B cell (primary cell): ENCODE data around the gene VOPP1. TPM values are rescaled to one million over a fixed set of nuclear protein-coding genes. Genes with fewer than 3 reads are reported as not detected.
A peak's percentile ranks its signal among the peaks of the same experiment; 100 is the strongest.

Experiments used
- ATAC-seq: fragments of 200-7000 bp; cut with Tn5 transposase; one replicate; pipeline ENCODE4 v1.10.0; 2021; ENCODE audit warnings: low read depth, mild to moderate bottlenecking, moderate number of reproducible peaks, moderate library complexity
- CTCF ChIA-PET: fragments of 350-600 bp; sonication (Branson Sonifier 250); formaldehyde crosslinking; loops from one replicate; lab custom pipeline; 2021; ENCODE audit warnings: antibody characterized with exemption, inconsistent platforms; lab: Charles Lee
- POLR2A ChIA-PET: fragments of 350-600 bp; sonication (Branson Sonifier 250); formaldehyde crosslinking; loops from one replicate; lab custom pipeline; 2021; ENCODE audit warnings: antibody characterized with exemption; lab: Charles Lee
- DNase-seq: peaks from one replicate; pipeline ENCODE4 v3.0.0; 2013
- H2AFZ ChIP-seq: 2 replicates; pipeline ENCODE4 v1.6.1; 2012; ENCODE audit warnings: mild to moderate bottlenecking, low read depth, low read length; ENCODE audit not compliant: insufficient read depth, poor library complexity, severe bottlenecking
- H3K27ac ChIP-seq, 2 donors: 1 replicate in 1 of 2; 2 replicates in 1 of 2; pipeline ENCODE4 v1.5.1; 2012 to 2013; ENCODE audit warnings: low read length in 2 of 2, mild to moderate bottlenecking in 2 of 2, moderate library complexity in 1 of 2
- H3K27me3 ChIP-seq, 4 experiments: fragments of 200-600 bp in 1 of 4; sonication (generic) in 1 of 4; replicated peaks in 1 of 4; 1 replicate in 2 of 4; 2 replicates in 2 of 4; pipeline versions ENCODE4 v1.6.1 to v1.7.0; 2013 to 2016; ENCODE audit warnings: low read length in 3 of 4, mild to moderate bottlenecking in 2 of 4, mixed read lengths in 1 of 4, moderate library complexity in 1 of 4; ENCODE audit not compliant: insufficient read depth in 4 of 4, control insufficient read depth in 3 of 4; ENCODE audit errors: control extremely low read depth in 1 of 4
- H3K36me3 ChIP-seq, 2 experiments: replicated peaks in 1 of 2; 1 replicate in 1 of 2; 2 replicates in 1 of 2; pipeline versions ENCODE4 v1.6.1 to v1.7.1; 2013; ENCODE audit warnings: low read length in 1 of 2; ENCODE audit not compliant: insufficient read depth in 2 of 2, control insufficient read depth in 1 of 2; ENCODE audit errors: control extremely low read depth in 1 of 2, extremely low read depth in 1 of 2
- H3K4me1 ChIP-seq, 2 donors: fragments of 200-600 bp in 1 of 2; sonication (generic) in 1 of 2; 1 replicate in 1 of 2; 2 replicates in 1 of 2; pipeline versions ENCODE4 v1.5.1 to v1.6.1; 2013 to 2017; ENCODE audit warnings: low read length in 2 of 2; ENCODE audit not compliant: control insufficient read depth in 2 of 2, insufficient read depth in 2 of 2
- H3K4me2 ChIP-seq: replicated peaks from 2 replicates; pipeline ENCODE3; 2012; ENCODE audit warnings: mild to moderate bottlenecking, low read depth, low read length; ENCODE audit not compliant: poor library complexity, severe bottlenecking
- H3K4me3 ChIP-seq, 5 experiments: fragments of 200-600 bp in 1 of 5; sonication (generic) in 1 of 5; 1 replicate in 3 of 5; 2 replicates in 2 of 5; pipeline versions ENCODE4 v1.5.1 to v1.7.0; 2011 to 2016; ENCODE audit warnings: low read length in 4 of 5, mild to moderate bottlenecking in 4 of 5, low read depth in 2 of 5, control low read depth in 1 of 5, moderate library complexity in 1 of 5; ENCODE audit not compliant: insufficient read depth in 1 of 5; ENCODE audit errors: control extremely low read depth in 1 of 5, extremely low read depth in 1 of 5
- H3K79me2 ChIP-seq: fragments of 200-600 bp; sonication (generic); one replicate; pipeline ENCODE4 v1.6.0; 2016; ENCODE audit warnings: low read length; ENCODE audit not compliant: control insufficient read depth, insufficient read depth
- H3K9ac ChIP-seq: fragments of 200-600 bp; sonication (generic); 2 replicates; pipeline ENCODE4 v1.6.1; 2017; ENCODE audit warnings: mild to moderate bottlenecking, low read length, moderate library complexity
- H3K9me3 ChIP-seq, 3 donors: one replicate each; pipeline versions ENCODE4 v1.6.1 to v1.7.1; 2013; ENCODE audit warnings: low read length in 2 of 3; ENCODE audit not compliant: control insufficient read depth in 2 of 3, insufficient read depth in 1 of 3; ENCODE audit errors: control extremely low read depth in 1 of 3
- H4K20me1 ChIP-seq: 2 replicates; pipeline ENCODE4 v1.6.0; 2012; ENCODE audit warnings: mild to moderate bottlenecking, low read length; ENCODE audit not compliant: insufficient read depth, control insufficient read depth, poor library complexity, severe bottlenecking
- H3K27ac Mint-ChIP-seq: one replicate; pipeline ENCODE4 v1.8.0; 2021; ENCODE audit warnings: mixed read lengths
- H3K27me3 Mint-ChIP-seq: one replicate; pipeline ENCODE4 v1.8.0; 2021; ENCODE audit warnings: mixed read lengths
- H3K4me1 Mint-ChIP-seq: one replicate; pipeline ENCODE4 v1.8.0; 2021; ENCODE audit warnings: mixed read lengths
- H3K4me3 Mint-ChIP-seq: one replicate; pipeline ENCODE4 v1.8.0; 2021; ENCODE audit warnings: mixed read lengths
- H3K9me3 Mint-ChIP-seq: one replicate; pipeline ENCODE4 v1.8.0; 2022; ENCODE audit warnings: mixed read lengths; ENCODE audit not compliant: insufficient read depth
- CTCF ChIP-seq: fragments of 200-600 bp; IDR thresholded peaks from one replicate; pipeline ENCODE4 v1.8.0; 2022; ENCODE audit warnings: antibody characterized with exemption, mild to moderate bottlenecking
- EZH2 ChIP-seq: IDR thresholded peaks from 2 replicates; pipeline ENCODE4 v1.6.1; 2012; ENCODE audit warnings: borderline replicate concordance, low read depth, mild to moderate bottlenecking, moderate library complexity, low read length; ENCODE audit not compliant: insufficient read depth, poor library complexity, severe bottlenecking
- WGBS: methylation state at CpG from one replicate; pipeline ENCODE4 v1.1.5; 2013; ENCODE audit warnings: missing lambda C conversion rate; ENCODE audit not compliant: insufficient coverage; 5-methylcytosine and 5-hydroxymethylcytosine counted together
- intact Hi-C: fragments of 100-400 bp; cut with micrococcal nuclease; formaldehyde crosslinking; loops from one replicate; pipeline ENCODE4 v1.10.0; 2022
- polyA plus RNA-seq: library from polyadenylated mRNA; depleted of rRNA; stranded (reverse); fragments of >200 nt; gene quantifications from 2 replicates; pipeline ENCODE4 v1.2.3, GENCODE V29; 2012
- total RNA-seq, 2 donors: library from RNA; stranded (reverse); fragments of 120-200 nt in 1 of 2; gene quantifications; 1 replicate in 1 of 2; 2 replicates in 1 of 2; pipeline versions ENCODE4 v1.2.3 to v1.2.4, GENCODE V29; 2013 to 2022

VOPP1 gene
- total and polyA plus RNA-seq, 2 donors (not counting 1 experiment from before 2014, with no cell fraction given), result 53.2 to 256 TPM

GRCh38 chr7:55539380-55539779 lies 32.9 kb downstream of the VOPP1 start:
- H3K9me3 Mint-ChIP-seq, result no peaks in the 10 kb centered on the region
- Histone ChIP-seq H3K4me1 (peaks cover 51 to 56% of the 10 kb centered on the region in 2 donors), H3K27me3 (no peaks in the 10 kb centered on the region), H3K4me2 (peak overlapping the region; percentile 21), H3K27ac (peak overlapping the region; percentile 28 to 37), H3K9ac (no peak overlapping the region), H3K9me3 (no peaks in the 10 kb centered on the region), H3K4me3 (no peak overlapping the region), H4K20me1 (peaks cover 32% of the 10 kb centered on the region), H3K79me2 (peaks cover 92% of the 10 kb centered on the region), H2AFZ (no peak overlapping the region), H3K36me3 (peaks cover 0 to 13% of the 10 kb centered on the region in 2 experiments)
- H3K27ac Mint-ChIP-seq, result peak overlapping the region; percentile 64
- DNase-seq, result no peak
- intact Hi-C loops, result no loop called here
- peaks cover 81% of the 10 kb centered on the region for H3K4me1 Mint-ChIP-seq
- no peaks in the 10 kb centered on the region for H3K27me3 Mint-ChIP-seq
- ChIA-PET POLR2A (no interaction called here), CTCF (interaction anchor here (1.0 to 1.9 kb wide), 8 partner anchors 8 to 54 kb away, joined by 3 to 11 read pairs (median 3); no protein-coding TSS in a partner anchor)
- TF ChIP-seq EZH2, result no peak
- no peak for TF ChIP-seq CTCF
- whole genome bisulfite sequencing, result 73% methylated on average over 3 of the region's 3 CpGs
- ATAC-seq, result no peak
- H3K4me3 Mint-ChIP-seq, result peak overlapping the region; percentile 62

GRCh38 chr7:55538538-55538937 lies 33.8 kb downstream of the VOPP1 start:
- peaks cover 32% of the 10 kb centered on the region for H4K20me1 ChIP-seq
- peak overlapping the region; percentile 99 for H3K27ac Mint-ChIP-seq
- H3K79me2 ChIP-seq, result peaks cover 84% of the 10 kb centered on the region
- no peaks in the 10 kb centered on the region for H3K9me3 ChIP-seq
- H3K4me2 ChIP-seq, result peak overlapping the region; percentile 77
- H3K27me3 Mint-ChIP-seq, result no peaks in the 10 kb centered on the region
- H3K4me3 Mint-ChIP-seq, result peak overlapping the region; percentile 83
- ChIA-PET CTCF (interaction anchor here (1.0 to 1.9 kb wide), 7 partner anchors 9 to 37 kb away, joined by 3 to 11 read pairs (median 4); no protein-coding TSS in a partner anchor), POLR2A (interaction anchor here (0.6 kb wide), 1 partner anchor 34 kb away, joined by 3 read pairs; no protein-coding TSS in a partner anchor)
- no peaks in the 10 kb centered on the region for H3K9me3 Mint-ChIP-seq
- peaks cover 0 to 8% of the 10 kb centered on the region in 2 experiments for H3K36me3 ChIP-seq
- peak overlapping the region; percentile 100 for H3K27ac ChIP-seq
- no peak for DNase-seq
- H3K9ac ChIP-seq, result no peak overlapping the region
- WGBS, result no CpG with 5 or more reads among the region's 3 CpGs
- TF ChIP-seq EZH2 (no peak), CTCF (no peak)
- no peak overlapping the region for H2AFZ ChIP-seq
- peaks cover 58 to 62% of the 10 kb centered on the region in 2 donors for H3K4me1 ChIP-seq
- peaks cover 81% of the 10 kb centered on the region for H3K4me1 Mint-ChIP-seq
- intact Hi-C loops, result no loop called here
- no peak overlapping the region for H3K4me3 ChIP-seq
- no peak for ATAC-seq
- no peaks in the 10 kb centered on the region for H3K27me3 ChIP-seq
